Measurements from ENCODE around the gene MAPK6.
"Not testable (repeated sequence)": the region's sequence is repeated elsewhere in the genome, so short reads cannot be mapped to it uniquely, and the experiment has no call there.

MAPK6 gene

DNA sequence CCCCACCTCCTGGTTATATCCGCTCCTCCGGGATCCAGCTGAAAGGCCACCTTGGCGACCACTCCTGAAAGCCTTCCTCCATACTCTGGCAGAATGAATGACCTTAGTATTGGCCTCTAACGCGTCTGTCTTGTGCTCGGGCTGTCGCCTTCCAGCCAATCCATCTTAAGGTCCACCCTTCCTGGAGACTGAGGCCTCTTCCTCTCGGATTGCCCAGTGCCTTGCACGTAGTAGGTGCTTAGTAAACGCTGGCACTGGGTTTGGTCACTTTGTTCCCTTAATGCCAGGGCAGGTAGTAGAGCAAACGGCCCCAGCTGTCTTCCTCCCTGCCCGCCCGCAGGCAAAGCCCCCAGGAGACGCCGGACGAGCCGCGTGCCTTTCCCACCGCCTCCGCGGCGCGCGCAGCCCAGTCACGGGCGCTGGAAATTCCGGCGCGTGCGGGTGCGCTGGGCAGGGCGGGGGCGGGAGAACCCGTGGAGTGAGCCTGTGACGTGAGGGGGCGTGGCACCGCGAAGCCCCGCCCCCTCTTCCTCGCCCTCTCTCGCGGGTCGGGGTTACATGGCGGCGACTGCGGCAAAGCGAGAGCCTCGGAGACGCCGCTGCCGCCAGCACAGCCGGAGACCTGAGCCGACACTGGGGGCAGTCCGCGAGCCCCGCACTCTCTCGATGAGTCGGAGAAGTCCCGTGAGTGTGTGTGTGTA, at the start of gene MAPK6:
TSS of gene MAPK6 (plus strand) at position 527 of the 701 bp plus-strand sequence. CDS start 27,242 bp downstream, outside the sequence.
- DNase-seq = peak; percentile 94

DNA sequence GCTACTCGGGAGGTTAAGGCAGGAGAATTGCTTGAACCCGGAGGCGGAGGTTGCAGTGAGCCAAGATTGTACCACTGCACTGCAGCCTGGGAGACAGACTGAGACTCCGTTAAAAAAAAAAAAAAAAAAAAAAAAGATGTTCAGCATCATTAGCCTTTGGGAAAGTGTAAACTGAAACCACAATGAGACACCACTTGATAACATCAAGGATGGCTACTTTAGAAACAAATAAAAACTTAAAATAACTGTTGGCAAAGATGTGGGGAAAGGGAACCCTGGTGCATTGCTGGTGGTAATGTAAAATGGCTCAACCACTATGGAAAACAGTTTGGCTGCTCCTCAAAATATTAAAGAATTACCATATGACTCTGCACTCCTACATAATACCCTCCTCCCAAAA, 49.3 kb upstream of the MAPK6 start:
- no peak for DNase-seq

DNA sequence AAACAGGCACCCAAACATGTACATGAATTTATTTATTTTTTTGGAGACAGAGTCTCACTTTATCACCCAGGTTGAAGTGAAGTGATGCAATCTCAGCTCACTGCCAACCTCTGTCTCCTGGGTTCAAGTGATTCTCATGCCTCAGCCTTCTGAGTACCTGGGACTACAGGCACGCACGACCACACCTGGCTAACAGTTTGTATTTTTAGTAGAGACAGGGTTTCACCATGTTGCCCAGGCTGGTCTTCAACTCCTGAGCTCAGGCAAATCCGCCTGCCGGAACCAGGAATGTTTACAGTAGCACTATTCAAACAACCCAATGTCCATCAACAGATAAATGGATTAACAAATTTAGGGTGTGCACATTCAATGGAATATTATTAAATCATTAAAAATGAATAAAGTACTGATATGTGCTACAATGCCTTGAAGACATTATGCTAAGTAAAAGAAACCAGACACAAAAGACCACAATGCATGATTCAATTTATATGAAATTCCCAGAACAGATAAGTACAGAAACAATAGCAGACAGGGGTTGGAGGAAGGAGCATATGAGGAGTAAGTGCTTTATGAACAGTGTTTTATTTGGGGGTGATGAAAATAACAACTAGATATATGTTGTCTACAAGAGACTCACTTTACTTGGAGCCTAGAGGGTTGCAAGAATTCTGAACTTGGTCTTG, 48.7 kb upstream of the MAPK6 start:
- DNase-seq = no peak

DNA sequence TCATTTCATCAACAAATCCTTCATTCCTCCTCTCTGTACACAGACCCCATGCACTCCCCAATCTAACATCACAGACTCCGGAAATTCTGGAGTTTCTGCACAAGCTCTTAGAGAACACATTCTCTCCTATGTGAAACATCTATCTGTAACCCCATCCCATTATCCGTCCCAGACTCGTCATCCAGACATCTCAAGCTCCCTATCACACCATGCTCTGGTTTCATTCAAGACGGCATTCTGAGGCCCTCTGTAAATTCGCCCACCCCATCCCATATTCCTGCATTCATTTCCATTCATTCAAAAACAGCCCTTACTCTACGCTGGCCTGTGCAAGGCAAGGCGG, 48.0 kb upstream of the MAPK6 start:
- no peak for DNase-seq

DNA sequence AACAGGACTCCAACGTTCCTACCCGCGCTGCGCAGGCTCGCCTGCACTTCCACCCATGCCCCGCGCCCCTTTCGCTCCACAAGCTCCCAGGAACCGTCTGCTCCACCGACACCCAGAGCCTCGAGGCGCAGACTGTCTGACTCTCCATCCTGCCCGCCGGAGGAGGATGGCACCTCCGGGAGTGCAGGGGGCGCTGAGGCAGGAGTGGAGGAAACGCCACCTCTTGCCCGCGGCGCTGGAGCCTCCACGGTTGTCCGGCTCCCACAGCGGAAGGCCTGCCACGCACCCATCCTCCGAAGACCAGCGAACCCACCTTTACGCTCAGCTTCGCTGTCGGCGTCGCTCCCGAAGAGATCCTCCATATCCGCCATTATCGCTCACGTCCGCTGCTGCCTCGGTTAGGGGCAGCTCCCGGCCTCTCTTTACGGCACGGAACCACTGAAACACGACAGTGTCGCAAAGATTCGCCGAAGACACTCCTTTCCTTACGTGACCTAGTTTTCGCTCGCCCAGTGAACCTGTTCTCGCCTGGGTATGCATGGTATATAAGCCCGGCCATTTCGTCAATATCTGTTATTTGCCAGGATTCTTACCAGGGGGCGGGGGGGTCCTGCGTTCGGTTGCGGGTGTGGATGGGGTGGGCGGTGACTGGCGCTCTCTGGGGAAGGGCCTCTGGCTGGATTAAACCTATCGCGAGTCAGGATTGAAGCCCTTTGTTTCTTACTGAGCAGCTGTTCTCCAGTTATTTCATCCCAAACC, 47.5 kb upstream of the MAPK6 start, which contains the start of gene LEO1:
TSS of gene LEO1 (minus strand) at position 404 of the 759 bp plus-strand sequence. CDS start at position 371, 33 bp downstream.
- DNase-seq = peak; percentile 84 to 89

DNA sequence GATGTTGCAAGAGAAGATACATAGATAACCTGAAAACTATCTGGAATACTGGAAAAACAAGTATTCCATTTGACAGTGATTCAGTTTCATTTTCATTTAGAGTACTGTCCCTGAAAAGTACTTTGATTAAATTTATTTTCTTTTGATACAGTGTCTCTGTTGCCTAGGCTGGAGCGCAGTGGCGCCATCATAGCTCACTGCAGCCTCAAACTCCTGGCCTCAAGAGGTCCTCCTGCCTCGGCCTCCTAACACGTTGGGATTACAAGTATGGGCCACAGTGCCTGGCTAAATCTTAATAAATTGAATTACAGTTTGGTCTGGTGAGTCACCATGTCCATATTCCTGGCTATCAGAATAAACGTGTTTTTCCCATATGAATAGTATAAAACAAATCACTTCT, 45.8 kb upstream of the MAPK6 start:
- DNase-seq = no peak

DNA sequence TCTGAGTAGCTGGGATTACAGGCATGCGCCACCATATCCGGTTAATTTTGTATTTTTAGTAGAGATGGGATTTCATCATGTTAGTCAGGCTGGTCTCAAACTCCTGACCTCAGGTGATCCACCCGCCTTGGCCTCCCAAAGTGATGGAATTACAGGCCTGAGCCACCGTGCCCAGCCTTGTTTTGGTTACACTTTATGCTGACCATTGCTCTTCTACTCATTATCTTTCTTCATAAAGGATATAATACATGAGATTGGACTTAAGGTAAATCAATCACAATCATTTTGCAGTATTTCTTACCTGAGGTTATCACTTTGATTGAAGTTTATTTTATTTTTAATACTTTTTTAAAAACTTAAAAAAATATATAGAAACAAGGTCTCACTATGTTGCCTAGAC, 45.2 kb upstream of the MAPK6 start:
- no peak for DNase-seq

DNA sequence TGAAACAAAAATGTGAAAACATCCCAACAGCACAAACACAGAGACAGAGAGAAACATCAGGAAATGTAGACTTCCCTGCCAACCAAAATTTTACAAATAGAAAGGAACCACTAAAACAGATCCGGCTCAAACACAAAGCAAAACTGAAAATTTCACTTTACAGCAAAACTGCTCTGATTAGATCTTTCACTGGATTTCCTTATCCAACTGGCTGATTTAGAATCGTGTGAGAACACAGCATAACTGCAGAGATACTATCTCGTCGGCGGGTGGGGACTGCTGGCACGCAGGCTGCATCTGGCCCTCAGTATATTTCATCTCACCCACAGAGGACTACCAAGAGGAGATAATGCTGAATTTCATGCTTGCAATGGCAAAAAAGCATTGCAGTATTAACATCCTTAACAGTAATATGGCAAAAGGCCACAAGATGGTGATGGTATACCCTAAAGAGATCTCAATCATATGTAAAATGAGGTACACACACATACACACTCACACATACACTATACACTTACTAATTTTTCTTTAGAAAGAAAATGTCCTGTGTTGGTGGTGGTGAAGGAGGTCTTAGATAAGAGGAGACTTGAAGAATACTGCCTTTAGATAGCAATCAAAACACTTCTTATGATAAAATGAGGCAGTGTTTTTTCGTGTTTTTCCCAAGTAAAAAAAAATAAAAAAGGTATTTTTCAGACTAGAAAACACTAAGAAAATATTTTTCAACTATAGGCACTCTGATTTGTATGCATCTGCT, 36.8 kb upstream of the MAPK6 start:
- DNase-seq = peak; percentile 53 to 66

DNA sequence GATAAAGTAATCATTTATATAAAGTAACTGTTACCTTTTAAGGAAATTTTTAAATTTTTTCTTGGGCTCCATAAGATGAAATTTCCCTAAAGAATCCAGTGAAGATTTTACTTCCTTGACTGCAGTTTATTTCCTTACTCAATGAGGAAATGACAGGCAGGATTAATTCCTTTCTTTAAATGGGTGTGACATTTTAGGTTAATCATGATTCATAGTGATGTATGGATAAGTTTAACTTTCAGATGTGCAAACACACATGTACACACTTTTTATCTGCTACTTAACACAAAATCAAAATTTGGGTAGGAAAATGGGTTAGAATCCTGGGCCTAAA, 36.3 kb upstream of the MAPK6 start:
- DNase-seq = no peak

DNA sequence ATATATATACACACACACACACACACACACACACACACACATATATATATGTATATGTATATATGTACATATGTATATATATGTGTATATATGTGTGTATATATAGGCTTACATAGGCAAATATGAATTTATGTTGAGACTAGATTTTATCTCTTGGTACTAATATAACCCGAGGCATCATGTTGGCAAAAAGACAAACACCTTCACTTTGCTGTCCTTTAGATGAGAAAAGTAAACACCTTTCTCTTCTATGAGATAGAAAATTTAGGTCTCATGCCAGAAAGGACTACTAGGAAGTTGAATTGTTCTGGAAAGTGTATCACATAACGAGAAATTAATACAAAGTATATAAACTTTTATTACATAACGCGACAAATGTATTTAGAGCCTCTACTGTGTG, 27.9 kb upstream of the MAPK6 start:
- DNase-seq = no peak

DNA sequence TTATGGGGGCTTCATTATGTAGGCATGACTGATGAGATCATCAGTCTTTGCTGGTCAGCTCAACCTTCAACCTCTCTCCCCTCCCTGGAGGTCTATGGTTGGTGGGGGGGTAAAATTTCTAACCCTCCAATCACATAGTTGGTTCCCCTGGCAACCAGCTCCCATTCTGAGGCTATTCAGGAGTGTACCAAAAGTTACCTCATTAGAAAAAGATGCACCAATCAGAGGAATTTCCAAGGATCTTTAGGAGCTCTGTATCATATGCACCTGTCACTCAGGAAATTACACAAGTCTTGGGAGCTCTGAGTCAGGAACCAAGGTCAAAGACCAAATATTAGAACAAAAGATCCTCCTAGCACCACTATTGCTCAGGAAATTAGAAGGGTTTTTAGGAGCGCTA, 26.1 kb upstream of the MAPK6 start:
- DNase-seq = no peak

DNA sequence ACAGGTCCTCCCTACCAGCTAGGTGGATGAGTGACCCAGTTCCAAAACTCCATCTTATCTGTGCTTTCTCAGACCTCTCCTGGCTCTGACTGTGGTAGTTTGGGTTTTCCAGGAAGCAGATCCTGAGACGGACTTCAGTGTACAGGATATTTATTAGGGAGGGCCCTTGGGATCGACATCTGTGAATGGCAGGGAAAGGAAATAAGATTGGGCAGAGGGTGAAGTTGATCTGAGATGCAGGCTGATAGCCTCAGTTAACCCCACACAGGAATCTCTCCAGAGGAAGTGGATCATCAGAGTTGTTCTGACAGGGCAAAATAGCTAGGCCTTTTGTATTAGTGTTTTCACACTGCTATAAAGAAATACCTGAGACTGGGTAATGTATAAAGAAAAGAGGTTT, 16.7 kb upstream of the MAPK6 start:
- DNase-seq = no peak

DNA sequence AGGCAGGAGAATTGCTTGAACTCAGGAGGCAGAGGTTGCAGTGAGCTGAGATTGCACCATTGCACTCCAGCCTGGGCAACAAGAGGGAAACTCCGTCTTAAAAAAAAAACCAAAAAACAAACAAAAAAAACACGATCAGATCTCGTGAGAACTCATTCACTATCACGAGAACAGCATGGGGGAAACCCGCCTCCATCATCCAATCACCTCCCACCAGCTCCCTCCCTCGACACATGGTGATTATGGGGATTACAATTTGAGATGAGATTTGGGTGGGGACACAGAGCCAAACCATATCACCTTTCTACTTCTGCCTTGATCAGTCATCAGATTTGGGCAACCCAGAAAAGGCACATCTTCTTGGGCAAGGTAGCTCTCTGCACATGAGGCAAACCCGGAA, 15.9 kb upstream of the MAPK6 start:
- not testable (repeated sequence) for DNase-seq

DNA sequence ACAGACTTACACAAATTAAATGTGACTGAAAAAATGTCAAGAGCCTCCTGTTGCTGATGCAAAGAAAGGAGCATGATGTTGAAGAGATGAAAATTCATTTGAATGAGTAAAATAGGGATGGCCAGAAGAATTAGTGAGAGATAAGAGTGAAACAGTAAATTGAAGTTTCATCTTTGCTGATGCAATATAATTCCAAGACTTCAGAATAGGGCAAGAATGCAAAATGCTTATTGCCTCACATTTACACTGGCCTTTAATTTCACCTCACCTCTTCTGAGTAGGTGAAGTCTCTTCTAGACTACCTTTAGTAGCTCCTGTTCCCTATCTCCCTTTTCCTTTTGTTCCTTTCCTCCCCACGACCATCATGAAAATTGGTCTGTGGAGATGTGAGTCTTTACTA, 15.3 kb upstream of the MAPK6 start:
- DNase-seq = no peak

DNA sequence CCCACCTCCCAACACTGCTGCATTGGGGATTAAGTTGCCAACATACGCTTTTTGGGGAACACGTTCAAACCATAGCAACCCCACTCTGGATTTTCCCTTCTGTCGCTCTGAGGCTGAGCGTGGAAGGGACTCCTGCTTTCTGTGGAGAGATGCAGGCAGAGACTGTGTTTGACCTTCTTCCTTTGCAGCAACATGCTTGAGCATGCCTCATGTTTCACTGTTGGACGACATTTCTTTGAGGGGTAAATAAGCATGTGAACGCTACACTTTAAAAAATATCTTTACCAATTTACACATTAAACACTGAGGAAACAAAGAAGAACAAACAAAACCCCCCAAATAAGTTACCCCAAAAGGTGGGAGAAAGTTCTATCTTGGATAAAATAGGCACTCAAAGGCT, 14.2 kb upstream of the MAPK6 start:
- no peak for DNase-seq

DNA sequence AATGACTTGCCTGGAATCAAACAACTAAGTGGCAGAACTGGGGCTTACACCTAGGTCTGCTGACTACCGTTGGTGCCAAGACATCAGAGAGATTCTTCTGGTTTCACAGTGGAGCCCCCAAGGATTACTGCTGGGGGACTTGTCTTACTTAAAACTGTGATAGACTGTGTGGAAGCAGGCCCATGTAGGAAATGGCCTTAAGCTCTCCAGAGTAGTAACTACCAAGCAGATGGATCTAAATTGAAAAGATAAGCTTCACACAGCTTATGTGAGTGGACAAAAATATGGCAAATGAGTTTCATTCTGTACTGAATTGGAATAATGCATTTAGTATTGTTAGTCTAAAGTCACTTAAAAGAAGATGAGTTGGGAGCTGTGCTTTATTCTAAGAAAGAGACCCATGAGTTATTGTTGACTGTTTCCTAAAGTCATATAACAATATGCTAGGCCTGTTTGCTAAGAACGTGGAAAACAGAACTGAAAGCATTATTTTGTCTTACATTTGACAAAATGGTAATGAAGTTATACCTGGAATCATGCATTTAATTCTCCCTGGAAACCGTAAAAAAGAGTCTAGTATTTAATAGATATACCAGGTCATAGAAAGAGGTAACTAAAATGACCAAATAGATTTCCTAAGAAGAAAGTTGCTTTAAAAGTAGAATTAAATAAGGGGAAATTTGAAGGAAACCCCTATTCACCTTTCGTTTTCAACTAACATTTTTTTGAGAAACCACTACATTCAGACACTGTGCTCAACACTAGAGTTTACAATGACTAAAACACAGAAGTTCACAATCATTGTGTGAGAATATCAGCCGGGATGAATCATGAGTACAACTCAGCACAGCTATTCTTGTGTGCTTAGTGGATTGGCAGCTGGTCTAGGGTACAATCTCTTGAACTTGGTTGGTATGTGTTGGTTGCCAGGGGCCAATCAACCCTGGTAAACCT, 13.0 kb upstream of the MAPK6 start:
- DNase-seq = peak; percentile 21 to 30

DNA sequence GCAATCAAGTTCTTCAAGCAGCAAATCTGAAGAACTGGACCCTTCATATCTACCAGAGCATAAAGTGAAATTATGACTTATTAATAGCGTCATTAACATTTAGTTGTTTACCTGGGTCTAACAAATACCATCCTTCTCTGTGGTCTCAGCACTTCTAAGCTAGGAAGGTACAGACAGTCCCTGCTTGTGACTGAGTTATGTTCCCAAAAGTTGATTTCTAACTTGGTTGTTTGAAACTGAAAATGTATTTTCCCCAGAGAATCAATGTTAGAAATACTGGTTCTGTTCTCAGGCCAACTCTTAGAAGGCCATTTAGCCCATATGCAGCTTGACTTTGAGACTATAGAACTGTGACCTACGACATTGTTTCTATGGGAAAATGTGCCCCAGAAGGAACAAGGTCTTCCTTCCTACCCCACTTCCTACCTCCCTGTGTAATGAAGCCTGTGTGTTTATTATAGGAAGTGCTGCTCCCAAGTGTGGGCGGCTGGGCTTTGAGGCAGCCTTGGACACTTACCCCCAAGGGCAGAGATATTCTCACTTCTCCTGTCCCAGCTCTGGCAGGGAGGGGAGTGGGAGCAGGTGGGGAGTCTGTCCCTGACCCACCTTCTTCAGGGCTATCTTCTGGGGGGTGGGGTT, 12.2 kb upstream of the MAPK6 start:
- no peak for DNase-seq

DNA sequence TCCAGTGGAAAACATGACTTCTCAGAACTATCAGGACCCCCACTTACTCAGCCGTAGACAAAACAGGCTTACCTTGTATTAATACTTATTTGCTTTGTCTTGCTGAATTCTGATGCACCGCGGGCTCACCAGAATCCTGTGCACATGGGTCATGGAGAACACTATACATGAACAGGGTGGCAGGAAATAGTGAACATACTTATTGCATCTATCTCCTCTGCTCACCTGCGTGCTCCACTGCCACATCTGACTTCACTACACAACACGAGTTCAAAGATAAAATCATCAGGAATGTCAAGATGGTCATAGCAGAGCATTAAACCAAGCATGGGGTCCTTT, 10.7 kb upstream of the MAPK6 start:
- peak in 1 of 2 experiments; percentile 21 for DNase-seq

DNA sequence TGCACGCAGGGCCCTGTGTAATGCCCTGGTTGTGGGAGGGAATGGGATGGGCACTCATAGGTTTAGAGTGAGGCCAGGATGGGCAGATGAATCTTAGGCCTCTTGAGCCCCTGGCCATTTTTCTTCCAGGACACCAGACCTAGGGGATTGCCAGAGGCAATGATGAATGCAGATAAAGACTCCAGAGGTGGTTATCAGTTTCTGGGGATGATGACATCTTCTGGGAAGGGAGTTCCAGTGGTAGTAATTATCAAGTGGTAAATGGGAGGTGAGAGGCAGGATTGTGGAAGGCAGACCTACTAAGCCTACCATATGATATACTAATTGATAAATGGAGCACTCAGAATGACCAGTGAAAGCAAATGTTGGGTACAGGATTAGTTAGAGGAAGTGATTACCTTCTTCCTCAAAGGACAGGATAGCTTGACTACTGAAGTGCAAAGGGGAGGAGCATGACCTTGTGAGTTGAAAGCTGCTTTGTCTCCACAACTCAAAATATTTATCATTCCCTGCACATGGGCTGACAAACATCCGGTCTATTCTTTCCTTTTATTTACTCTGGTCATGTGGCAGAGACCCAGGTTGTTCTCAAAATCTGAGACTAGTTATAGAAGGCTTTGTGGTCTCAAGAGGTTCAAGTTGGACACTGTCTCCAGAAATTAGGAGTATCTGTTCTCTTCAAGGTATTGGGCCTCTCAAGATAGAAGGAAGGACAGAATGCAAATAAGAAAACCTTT, 10.2 kb upstream of the MAPK6 start:
- DNase-seq = no peak

DNA sequence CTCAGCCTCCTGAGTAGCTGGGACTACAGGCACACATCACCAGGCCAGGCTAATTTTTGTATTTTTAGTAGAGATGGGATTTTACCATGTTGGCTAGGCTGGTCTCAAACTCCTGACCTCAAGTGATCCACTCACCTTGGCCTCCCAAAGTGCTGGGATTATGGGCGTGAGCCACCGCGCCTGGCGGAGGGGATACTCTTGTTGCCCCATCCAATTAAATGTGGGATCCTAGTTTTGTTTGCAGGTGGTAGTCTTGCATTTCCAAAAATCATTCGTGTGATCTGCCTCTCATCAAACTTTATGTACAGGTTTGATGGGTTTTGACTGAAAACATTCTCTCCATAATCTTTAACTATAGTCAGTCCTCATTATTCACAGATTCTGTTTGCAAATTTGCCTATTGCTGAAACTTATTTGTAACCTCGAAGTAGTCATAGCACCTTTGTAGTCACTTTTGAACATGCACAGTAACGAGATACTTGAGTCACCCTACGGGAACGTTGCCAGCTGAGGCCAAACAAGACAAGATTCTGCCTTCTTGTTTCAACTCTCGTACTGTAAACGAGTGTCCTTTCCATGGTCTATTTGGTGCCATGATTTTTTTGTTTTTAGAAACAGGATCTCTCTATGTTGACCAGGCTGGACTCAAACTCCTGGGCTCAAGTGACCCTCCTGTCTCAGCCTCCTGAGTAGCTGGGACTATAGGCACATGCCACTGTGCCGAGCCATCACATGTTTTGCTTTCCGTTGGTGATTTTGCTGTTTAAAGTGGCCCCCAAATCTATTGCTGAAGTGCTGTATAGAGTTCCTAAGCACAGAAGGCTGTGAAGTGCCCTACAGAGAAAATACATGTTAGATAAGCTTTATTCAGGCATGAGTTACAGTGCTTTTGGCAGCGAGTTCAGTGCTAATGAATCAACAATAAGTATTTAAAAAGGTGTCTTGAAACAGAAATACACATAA, 8.1 kb upstream of the MAPK6 start:
- peak; percentile 82 to 88 for DNase-seq
